ENCODE data around the gene BAIAP2. TPM values are rescaled to one million over a fixed set of nuclear protein-coding genes. Genes with fewer than 3 reads are reported as not detected.

The BAIAP2 gene
- polyA plus RNA-seq, 3 donors = 8.6 to 17.0 (median 11.2) TPM

DNA sequence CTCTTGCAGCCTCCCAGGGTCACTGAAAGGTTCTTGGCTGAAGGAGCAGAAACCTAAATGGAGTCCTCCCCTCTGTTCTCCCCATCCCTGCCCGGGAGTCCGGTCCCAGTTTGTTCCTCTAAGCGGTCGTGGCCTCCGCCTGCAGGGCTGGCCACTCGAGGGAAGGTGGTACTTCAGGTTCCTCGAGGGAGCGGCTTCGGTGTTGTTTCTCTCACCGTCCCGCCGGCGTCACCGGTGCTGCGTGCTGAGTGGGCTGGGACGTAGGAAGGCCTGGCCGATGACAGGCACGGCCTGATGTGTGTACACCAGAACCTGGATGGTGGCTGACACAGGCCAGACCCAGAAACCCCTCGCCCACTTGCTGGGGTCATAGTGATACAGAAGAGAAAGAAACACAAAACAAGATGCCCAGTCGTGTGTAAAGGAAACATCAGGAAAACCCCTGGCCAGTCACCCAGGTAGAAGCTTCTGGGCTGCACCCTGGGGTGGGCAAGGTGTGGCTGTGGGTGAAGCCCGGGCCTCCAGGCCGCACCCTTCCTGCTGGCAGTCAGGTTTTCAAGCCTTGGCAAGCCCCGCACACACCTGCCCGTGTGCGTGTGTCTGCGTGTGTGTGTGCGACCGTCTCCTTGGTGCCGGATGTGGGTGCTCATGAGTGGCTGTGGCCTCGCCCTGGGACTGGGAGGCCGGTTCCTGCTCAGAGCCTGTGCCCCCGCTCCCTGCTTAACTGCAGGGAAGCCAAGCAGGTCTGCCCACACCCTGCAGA, 52.0 kb downstream of the BAIAP2 start:
- TF ChIP-seq, protein P1, sequence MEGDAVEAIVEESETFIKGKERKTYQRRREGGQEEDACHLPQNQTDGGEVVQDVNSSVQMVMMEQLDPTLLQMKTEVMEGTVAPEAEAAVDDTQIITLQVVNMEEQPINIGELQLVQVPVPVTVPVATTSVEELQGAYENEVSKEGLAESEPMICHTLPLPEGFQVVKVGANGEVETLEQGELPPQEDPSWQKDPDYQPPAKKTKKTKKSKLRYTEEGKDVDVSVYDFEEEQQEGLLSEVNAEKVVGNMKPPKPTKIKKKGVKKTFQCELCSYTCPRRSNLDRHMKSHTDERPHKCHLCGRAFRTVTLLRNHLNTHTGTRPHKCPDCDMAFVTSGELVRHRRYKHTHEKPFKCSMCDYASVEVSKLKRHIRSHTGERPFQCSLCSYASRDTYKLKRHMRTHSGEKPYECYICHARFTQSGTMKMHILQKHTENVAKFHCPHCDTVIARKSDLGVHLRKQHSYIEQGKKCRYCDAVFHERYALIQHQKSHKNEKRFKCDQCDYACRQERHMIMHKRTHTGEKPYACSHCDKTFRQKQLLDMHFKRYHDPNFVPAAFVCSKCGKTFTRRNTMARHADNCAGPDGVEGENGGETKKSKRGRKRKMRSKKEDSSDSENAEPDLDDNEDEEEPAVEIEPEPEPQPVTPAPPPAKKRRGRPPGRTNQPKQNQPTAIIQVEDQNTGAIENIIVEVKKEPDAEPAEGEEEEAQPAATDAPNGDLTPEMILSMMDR (IDR thresholded peaks at IDR 0.05) = no peak
- peaks cover 15% of the 10 kb centered on the region for H3K4me1 Mint-ChIP-seq
- 92% methylated on average over 32 of the region's 32 CpGs for WGBS (ENCODE audit: insufficient coverage)
- DNase-seq = no peak
- H3K27ac Mint-ChIP-seq = peak overlapping the region in 1 of 7 donors; percentile 50
- Histone ChIP-seq H3K79me2 (ENCODE audit: insufficient read depth, low read length) (no peaks in the 10 kb centered on the region), H3K27ac (ENCODE audit: low read depth in 1 of 2, low read length in 2 of 2) (no peak overlapping the region), H3K9ac (ENCODE audit: insufficient read depth, low read length, poor library complexity, severe bottlenecking) (no peak overlapping the region), H4K20me1 (ENCODE audit: insufficient read depth, low read length) (no peaks in the 10 kb centered on the region), H2AFZ (ENCODE audit: insufficient read depth, low read depth, low read length, poor library complexity, severe bottlenecking) (no peak overlapping the region), H3K36me3 (replicated peaks in 1 of 2; ENCODE audit: control insufficient read depth in 1 of 2, insufficient read depth in 2 of 2, low read length in 2 of 2) (peaks cover 8 to 15% of the 10 kb centered on the region in 2 donors), H3K4me3 (replicated peaks in 1 of 3; ENCODE audit: low read depth in 2 of 3, low read length in 3 of 3) (no peak overlapping the region), H3K27me3 (ENCODE audit: control insufficient read depth in 2 of 2, insufficient read depth in 2 of 2, low read length in 2 of 2) (no peaks in the 10 kb centered on the region), H3K9me3 (replicated peaks in 1 of 2; ENCODE audit: control insufficient read depth in 1 of 2, insufficient read depth in 1 of 2, low read length in 2 of 2) (no peaks in the 10 kb centered on the region), H3K4me1 (ENCODE audit: control insufficient read depth in 1 of 2, insufficient read depth in 2 of 2, low read length in 2 of 2) (peaks cover 19 to 22% of the 10 kb centered on the region in 2 donors), H3K4me2 (replicated peaks; ENCODE audit: extremely low read depth, low read length, poor library complexity, severe bottlenecking) (no peak overlapping the region)
- peaks cover 15 to 16% of the 10 kb centered on the region in 2 donors for H3K36me3 Mint-ChIP-seq
- peaks cover 1 to 4% (median 2%) of the 10 kb centered on the region in 3 donors for H3K27me3 Mint-ChIP-seq (ENCODE audit: low read depth in 3 of 3)
- no peak overlapping the region for H3K4me3 Mint-ChIP-seq
- H3K9me3 Mint-ChIP-seq = peaks cover 0 to 3% (median 0%) of the 10 kb centered on the region in 7 donors
- intact Hi-C loops (cut with micrococcal nuclease) = no loop called here

GRCh38 chr17:81090361-81091136, 55.6 kb downstream of the BAIAP2 start:
- peaks cover 10 to 14% of the 10 kb centered on the region in 2 donors for H3K36me3 Mint-ChIP-seq
- Histone ChIP-seq H3K9ac (ENCODE audit: insufficient read depth, low read length, poor library complexity, severe bottlenecking) (no peak overlapping the region), H3K27ac (ENCODE audit: low read depth in 1 of 2, low read length in 2 of 2) (peak overlapping the region; percentile 25 to 71), H3K4me2 (replicated peaks; ENCODE audit: extremely low read depth, low read length, poor library complexity, severe bottlenecking) (peak overlapping the region; percentile 71), H3K36me3 (replicated peaks in 1 of 2; ENCODE audit: control insufficient read depth in 1 of 2, insufficient read depth in 2 of 2, low read length in 2 of 2) (peaks cover 7 to 9% of the 10 kb centered on the region in 2 donors), H4K20me1 (ENCODE audit: insufficient read depth, low read length) (no peaks in the 10 kb centered on the region), H3K27me3 (ENCODE audit: control insufficient read depth in 2 of 2, insufficient read depth in 2 of 2, low read length in 2 of 2) (peaks cover 0 to 2% of the 10 kb centered on the region in 2 donors), H3K4me3 (replicated peaks in 1 of 3; ENCODE audit: low read depth in 2 of 3, low read length in 3 of 3) (peak overlapping the region in 1 of 3 experiments; percentile 63), H2AFZ (ENCODE audit: insufficient read depth, low read depth, low read length, poor library complexity, severe bottlenecking) (peak overlapping the region; percentile 75), H3K9me3 (replicated peaks in 1 of 2; ENCODE audit: control insufficient read depth in 1 of 2, insufficient read depth in 1 of 2, low read length in 2 of 2) (no peaks in the 10 kb centered on the region), H3K4me1 (ENCODE audit: control insufficient read depth in 1 of 2, insufficient read depth in 2 of 2, low read length in 2 of 2) (peaks cover 22% of the 10 kb centered on the region in 2 donors), H3K79me2 (ENCODE audit: insufficient read depth, low read length) (no peaks in the 10 kb centered on the region)
- H3K27me3 Mint-ChIP-seq (ENCODE audit: low read depth in 3 of 3) = peaks cover 0 to 5% (median under 1%) of the 10 kb centered on the region in 3 donors
- TF ChIP-seq, protein P1 (IDR thresholded peaks at IDR 0.05) = no peak
- peak overlapping the region in 6 of 7 donors; percentile 30 to 83 (median 57) for H3K27ac Mint-ChIP-seq
- intact Hi-C loops (cut with micrococcal nuclease) = loop anchor here in 1 of 2 donors (5.0 kb wide), 1 partner anchor 58 kb away; no protein-coding TSS in a partner anchor
- peaks cover 29% of the 10 kb centered on the region for H3K4me1 Mint-ChIP-seq
- DNase-seq = peak; percentile 81 to 87 (median 85)
- 28% methylated on average over 17 of the region's 26 CpGs for WGBS (ENCODE audit: insufficient coverage)
- H3K9me3 Mint-ChIP-seq = no peaks in the 10 kb centered on the region
- peak overlapping the region in 1 of 2 donors; percentile 54 for H3K4me3 Mint-ChIP-seq
